ENCODE results near the gene ATP1A4.

ATP1A4 gene

DNA sequence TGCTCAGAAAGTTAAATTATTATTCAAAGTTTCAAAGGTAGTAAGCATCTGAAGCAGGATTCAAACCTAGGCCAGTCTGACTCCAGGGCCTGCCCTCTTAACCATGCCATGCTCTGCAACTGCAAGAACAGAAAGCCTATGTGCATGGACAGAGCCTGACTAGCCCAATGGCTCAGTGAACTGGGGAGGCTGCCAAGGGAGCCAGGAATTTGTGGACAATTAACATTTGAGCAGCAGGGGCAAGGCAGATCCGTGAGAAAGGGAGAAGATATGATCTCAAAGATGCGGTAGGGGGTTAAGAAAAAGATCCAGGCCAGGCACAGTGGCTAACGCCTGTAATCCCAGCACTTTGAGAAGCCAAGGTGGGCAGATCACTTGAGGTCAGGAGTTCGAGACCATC, 6.5 kb upstream of the ATP1A4 start:
- DNase-seq (ENCODE audit: low read depth): no peak

- no peak for DNase-seq (ENCODE audit: low read depth)
Measured at GRCh38 chr1:160146107-160146506, 5.3 kb upstream of the ATP1A4 start.

DNA sequence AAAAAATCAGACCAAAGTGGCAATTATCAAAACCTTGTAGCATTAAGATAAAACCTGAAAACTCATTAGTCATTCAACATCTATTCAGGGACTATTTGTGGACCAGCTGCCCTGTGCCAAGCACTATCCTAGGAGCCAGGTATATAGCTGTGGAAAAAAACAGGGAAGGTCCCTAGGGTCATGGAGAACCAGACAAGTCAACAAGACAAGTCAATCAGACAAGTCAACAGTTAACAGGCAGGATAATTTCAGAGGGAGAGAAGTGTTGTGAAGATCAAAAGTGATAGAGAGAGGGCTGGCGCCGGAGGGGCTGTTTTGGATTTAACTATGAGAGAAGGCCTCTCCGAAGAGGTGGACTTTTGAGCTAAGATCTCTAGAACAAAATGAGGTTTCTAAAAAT, 3.3 kb upstream of the ATP1A4 start:
- no peak for DNase-seq (ENCODE audit: low read depth)

DNA sequence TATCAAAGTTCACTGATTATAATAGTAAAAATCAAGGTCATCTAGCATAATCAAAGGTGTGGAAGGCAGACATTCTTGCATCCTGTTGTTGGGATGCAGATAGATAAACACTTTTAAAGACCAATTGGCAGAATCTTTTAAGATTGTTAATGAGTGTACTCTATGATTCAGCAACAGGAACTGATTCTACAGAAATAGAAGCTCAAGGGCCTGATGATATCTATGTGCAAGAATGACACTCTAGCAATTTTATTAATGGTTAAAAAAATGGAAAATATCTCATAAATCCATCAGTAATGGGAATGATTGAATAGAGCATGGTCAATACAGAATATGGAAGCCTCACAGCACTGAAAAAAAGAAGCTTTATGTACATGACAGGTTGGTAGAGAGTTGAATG, 2.2 kb upstream of the ATP1A4 start:
- no peak for DNase-seq (ENCODE audit: low read depth)

DNA sequence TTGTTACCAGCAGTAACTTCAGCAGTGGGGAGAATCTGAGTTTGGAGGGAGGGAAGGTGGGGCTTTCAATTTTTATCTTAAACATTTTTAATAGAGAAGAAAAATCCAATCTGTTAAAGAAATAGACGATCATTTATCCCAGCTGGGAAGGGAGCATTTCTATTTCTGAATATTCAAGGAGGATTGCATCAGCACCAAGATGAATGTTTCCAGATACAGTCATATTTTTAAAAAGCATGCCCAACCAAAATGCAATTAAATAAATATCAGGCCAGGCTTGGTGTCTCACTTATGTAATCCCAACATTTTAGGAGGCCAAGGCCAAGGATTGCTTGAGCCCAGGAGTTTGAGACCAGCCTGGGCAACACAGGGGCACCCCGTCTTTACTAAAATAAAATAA, 1.7 kb upstream of the ATP1A4 start:
- no peak for DNase-seq (ENCODE audit: low read depth)

- DNase-seq (ENCODE audit: low read depth): no peak
Measured at GRCh38 chr1:160154790-160155189, 3.4 kb downstream of the ATP1A4 start.

DNA sequence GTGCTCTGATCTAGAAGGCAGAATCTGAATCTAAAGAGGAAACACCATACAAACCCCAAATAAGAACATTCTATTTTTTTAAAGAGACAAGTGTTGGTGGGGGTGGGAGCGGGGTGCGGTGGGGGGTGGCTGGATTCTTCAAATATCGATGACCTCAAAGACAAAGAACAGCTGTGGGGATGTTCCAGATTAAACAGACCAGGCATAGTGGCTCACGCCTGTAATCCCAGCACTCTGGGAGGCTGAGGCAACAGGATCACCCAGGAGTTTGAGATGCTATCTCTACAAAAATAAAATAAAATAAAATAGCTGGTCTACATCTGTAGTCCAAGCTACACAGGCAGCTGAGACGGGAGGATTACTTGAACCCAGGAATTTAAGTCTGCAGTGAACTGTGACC, 5.0 kb downstream of the ATP1A4 start:
- DNase-seq (ENCODE audit: low read depth): no peak

DNA sequence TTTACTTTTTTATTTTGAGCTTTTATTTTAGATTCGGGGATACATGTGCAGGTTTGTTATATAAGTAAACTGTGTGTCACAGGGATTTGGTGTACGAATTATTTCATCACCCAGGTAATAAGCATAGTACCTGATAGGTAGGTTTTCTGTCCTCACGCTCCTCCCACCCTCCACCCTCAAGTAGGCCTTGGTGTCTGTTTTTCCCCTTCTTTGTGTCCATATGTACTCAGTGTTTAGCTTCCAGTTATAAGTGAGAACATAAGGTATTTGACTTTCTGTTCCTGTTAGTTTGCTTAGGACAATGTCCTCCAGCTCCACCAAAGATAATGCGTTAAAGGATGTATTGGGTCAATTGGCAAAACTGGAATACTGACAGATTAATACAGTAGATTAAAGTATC, 5.8 kb downstream of the ATP1A4 start:
- DNase-seq (ENCODE audit: low read depth): no peak

DNA sequence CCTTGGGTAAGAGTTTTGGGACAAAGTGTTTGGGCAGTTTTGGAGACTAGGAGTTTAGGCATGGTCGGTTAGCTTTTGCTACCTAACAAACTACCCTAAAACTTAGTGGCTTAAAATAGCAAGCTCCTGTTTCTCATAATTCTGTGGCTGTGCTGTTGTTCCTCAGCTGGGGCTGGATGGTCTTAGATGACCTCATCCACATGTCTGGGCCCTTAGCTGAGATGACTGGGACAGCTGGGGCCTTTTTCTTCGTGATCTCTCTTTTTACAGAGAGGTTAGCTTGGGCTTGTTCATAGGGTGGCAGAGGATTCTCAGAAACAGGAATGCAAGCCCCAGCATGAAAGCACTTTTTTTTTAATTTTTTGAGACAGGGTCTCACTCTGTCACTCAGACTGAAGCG, 6.6 kb downstream of the ATP1A4 start:
- DNase-seq (ENCODE audit: low read depth): no peak

GRCh38 chr1:160158534-160158933, 7.1 kb downstream of the ATP1A4 start:
- no peak for DNase-seq (ENCODE audit: low read depth)

DNA sequence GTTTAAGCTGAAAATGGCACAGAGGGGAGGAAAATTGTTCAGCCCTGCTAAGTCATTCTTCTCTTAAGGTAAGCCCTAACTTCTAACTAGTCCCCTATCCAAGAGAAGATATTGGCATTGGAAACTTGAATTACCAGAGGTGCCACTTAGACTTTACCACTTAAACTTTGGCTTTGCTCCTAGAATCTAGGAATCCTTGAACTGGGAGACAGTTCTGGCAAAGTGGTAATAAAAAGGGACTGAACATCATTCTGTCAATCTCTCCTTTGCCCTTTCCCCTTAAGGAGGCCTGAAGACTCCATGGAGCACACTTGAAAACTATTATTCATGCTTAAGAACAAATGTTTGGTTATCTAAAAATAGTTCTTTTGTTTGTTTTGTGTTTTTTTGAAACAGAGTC, 8.4 kb downstream of the ATP1A4 start:
- DNase-seq (ENCODE audit: low read depth): no peak

DNA sequence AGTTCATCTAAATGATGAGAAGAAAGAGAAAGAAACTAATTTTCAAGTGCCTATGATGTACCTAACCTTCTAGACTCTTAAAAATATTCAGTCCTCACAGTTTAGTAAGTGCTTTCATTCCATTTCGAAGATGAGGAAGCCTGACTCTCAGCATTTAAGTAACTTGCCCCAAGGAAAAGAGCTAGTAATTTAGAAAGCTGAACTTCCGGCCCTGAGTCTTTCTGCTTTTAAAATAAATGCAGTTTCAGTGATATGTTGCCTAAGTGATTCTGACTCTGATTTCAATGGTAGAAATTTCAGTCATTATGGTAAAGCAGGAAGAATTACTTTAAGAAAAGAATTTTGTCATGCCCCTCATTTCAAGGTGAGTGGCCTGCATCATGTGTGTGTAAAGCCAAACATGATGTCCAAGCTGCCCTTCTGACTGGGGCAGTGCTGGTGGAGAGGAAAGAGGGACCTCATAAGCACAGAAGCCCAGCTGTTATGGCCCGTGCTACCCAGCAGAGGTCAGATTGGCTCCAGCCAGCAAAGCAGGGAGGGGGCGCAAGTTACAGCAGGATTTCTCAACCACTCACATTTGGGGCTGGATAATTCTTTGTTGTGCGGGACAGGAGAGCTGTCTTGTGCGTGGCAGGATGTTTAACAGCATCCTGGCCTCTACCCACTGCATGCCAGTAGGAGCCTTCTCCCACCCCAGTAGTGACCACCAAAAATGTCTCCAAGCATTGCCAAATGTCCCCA, 10.7 kb downstream of the ATP1A4 start:
- no peak for DNase-seq (ENCODE audit: low read depth)

DNA sequence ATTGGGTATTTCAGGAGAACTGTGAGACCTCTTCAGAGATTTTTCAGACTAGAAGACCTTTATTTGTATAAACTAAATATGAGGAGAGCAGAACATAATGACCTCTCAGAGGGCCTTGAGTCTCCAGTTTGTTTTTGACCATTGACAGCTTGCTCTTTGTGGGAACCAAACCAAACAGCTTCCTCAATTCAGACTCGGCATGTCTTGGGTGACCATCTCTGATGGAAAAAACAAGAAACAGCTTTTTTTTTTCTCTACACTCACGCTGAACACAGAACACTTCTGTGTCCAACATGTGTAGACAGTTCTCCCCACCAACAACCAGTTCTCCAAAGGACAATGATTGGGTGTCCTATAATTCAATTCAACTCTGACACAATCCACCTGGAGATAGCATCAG, 11.5 kb downstream of the ATP1A4 start:
- DNase-seq (ENCODE audit: low read depth): no peak

DNA sequence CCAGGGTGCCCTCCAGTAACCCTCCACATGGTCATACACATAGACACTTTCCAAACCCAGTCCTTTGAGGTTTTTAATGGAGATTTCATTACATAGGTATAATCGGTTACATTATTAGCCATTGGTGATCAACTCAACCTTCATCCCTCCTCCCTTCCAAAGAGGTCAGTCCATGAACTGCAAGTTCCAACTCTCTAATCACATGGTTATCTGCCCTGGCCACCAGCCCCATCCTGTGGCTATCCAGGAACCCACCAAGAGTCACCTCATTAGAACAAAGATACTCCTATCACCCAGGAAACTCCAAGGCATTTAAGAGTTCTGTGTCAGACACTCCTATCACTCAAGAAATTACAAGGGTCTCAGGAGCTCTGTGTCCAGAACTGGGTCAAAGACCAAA, 12.2 kb downstream of the ATP1A4 start:
- no peak for DNase-seq (ENCODE audit: low read depth)

- no peak for DNase-seq (ENCODE audit: low read depth)
Measured at GRCh38 chr1:160164121-160164520, 12.7 kb downstream of the ATP1A4 start.

- no peak for DNase-seq (ENCODE audit: low read depth)
Measured at GRCh38 chr1:160166166-160166868, 14.9 kb downstream of the ATP1A4 start.

DNA sequence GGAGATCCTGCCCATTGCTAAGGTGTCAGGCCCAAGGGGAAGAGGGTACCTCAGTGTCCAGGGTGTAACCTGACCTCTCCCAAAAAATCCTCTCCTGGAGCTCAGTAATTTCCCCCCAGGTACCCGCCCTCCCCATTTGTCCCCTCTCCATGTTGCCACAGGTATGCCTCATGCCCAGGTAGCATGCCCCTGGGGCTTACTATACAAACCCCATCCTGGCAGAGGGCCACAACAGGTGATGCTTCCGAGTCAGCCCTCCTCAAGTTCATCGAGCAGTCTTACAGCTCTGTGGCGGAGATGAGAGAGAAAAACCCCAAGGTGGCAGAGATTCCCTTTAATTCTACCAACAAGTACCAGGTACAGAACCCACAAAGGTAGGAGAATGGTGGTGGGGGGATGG, 15.7 kb downstream of the ATP1A4 start:
- no peak for DNase-seq (ENCODE audit: low read depth)

DNA sequence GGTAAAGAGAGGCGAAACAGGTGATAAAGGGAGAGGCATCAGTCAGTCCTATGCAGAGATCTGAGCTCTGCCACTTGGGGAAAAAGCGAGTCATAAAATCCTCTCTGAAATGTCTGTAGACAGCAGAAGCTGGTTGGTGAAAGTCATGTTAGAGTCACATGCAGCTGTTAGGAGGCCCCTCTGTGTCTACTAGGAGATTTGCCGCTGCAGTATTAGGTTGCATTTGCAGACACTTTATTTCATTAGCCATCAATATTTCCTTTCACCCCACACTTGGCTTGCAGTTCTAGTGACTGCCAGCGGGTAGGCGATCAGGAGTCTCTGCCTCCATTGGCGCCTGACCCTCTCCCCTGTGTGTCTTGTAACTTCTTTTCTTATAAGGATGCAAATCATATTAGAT, 16.2 kb downstream of the ATP1A4 start:
- no peak for DNase-seq (ENCODE audit: low read depth)

GRCh38 chr1:160168016-160168415, 16.6 kb downstream of the ATP1A4 start:
- no peak for DNase-seq (ENCODE audit: low read depth)

DNA sequence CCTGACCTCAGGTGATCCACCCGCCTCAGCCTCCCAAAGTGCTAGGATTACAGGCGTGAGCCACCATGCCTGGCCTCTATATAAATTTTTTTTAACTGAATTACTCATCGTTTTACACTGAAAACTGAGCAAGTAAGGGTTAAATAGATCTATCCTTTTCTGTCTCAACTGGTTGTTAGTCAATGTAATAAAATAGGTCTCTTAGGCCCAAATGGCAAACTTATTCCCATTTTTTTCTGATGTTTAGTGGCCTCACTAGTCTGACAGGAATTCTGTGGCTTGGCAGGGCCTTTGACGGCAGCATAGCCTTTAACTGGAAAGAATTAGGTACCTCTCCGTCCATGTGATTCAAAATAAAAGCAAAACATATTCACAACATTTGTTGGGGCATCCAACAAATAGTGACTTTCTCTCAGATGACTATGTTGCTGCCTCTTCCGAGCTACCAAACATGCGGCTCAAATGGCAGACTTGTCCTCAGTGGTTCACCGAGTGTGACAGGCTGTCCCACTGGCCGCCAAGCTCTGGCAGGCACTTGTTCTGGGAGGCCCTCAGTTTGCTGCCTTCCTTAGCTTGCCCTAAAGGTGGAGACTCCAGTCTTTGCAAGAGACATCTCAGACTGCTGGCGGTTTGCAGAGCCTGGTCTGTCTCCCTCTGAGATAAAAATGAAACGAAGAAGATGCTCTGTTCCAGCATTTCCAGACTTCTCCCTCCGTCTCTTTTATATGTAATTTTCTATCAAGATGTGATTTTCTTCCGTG, 17.4 kb downstream of the ATP1A4 start:
- DNase-seq (ENCODE audit: low read depth): no peak

DNA sequence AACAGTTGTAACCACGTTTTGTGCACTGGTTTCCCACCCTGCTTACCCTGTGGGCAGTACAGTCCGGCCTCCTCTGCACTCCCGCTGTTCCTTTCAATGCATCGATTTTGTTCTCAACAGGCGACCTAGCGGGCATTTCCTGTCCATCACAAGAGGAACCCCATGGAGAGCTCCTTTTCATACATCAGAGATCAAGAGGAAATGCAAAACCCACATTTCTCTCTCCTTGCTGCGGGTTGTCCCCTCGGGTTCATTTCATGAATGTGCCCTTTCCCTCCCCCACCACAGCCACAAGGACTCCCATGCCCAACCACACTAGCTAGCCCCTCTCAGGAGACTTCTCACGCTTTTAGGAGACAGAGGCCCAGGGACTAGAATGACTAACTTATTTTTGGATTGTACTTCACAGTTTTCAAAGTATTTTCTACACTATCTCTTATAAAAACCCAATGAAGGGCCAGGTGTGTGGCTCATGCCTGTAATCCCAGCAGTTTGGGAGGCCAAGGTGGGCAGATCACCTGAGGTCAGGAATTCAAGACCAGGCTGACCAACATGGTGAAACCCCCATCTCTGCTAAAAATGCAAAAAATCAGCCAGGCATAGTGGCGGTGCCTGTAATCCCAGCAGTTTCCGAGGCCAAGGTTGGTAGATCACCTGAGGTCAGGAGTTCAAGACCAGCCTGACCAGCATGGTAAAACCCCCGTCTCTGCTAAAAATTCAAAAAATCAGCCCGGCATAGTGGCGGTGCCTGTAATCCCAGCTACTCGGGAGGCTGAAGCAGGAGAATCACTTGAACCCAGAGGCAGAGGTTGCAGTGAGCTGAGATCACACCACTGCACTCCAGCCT, 18.4 kb downstream of the ATP1A4 start:
- no peak for DNase-seq (ENCODE audit: low read depth)

DNA sequence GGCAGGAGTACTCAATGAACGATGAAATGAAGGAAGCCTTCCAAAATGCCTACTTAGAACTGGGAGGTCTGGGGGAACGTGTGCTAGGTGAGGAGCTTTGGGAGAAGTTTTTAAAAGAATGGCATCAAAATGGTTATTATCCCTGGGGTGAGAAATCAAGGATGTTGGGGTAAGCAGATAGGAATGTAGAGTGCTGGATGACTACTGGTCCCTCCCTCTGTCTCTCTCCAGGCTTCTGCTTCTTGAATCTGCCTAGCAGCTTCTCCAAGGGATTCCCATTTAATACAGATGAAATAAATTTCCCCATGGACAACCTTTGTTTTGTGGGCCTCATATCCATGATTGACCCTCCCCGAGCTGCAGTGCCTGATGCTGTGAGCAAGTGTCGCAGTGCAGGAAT, 20.0 kb downstream of the ATP1A4 start:
- DNase-seq (ENCODE audit: low read depth): no peak
